GM18951 (cell line): ENCODE measurements around the gene DUOX1.

Experiments used
- POLR2A ChIP-seq: IDR thresholded peaks from 4 replicates; pipeline ENCODE4 v1.6.1; 2011; ENCODE audit warnings: mild to moderate bottlenecking; ENCODE audit not compliant: insufficient read length, insufficient read depth; ENCODE audit errors: extremely low read depth
- in situ Hi-C: fragments of 300-500 bp; cut with MboI; formaldehyde crosslinking; loops from one replicate; pipeline ENCODE4 v1.12.0; 2022; ENCODE audit warnings: low sequenced_read_pairs, mixed read lengths, inconsistent platforms; ENCODE audit not compliant: unreplicated experiment

Gene DUOX1

DNA sequence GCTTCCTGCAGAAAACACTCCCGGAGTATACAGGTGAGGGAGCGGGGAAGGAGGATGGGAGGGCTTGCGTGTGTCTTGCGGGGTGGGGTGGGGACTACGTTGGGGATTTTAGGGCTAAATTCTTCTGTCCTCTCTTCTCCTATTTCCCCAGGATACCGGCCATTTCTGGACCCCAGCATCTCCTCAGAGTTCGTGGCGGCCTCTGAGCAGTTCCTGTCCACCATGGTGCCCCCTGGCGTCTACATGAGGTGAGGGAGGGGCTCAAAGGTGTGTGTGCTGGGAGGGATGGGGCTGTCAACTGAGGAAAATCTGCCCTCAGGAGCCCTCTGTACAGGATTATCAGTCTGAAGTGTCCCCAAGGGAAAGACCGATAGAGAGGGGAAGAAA is 6.6 kb downstream of the DUOX1 start:
- in situ Hi-C loops, result no loop called here

GRCh38 chr15:45137703-45138102 is 7.9 kb downstream of the DUOX1 start:
- in situ Hi-C loops, result no loop called here
- no peak for TF ChIP-seq POLR2A

More for the DNA sequence above, 6.6 kb downstream of the DUOX1 start:
- TF ChIP-seq POLR2A, result no peak

GRCh38 chr15:45138814-45139765 is 9.3 kb downstream of the DUOX1 start:
- in situ Hi-C loops, result no loop called here
- TF ChIP-seq POLR2A, result no peak

- TF ChIP-seq POLR2A, result no peak
- in situ Hi-C loops, result no loop called here
Measured at GRCh38 chr15:45139770-45140169, 10.0 kb downstream of the DUOX1 start.

DNA sequence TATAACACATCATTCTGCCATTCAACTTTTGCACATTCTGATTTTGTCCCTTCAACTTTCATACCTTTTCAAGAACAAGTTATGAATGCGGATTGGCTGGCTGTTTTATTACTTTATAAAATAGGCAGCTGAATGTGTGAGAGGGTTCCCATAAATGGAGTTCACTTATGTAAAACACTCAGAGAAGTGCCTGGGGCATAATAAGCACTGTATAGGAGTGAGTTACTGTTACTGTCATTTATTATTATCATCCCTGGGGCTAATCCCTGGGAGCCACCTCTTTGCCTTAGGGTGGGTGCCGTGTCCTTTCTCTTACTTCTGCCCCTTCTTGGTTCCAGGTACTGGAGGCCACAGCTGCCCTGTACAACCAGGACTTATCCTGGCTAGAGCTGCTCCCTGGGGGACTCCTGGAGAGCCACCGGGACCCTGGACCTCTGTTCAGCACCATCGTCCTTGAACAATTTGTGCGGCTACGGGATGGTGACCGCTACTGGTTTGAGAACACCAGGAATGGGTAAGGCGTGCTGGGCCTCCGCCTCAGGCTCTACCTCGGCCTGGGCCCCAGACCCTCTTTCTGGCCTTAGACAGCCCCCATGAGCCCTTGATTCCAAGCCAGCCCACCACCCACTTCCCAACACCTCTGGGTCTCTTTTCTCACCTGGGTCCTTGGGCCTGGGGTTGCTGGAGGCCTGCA is 10.9 kb downstream of the DUOX1 start:
- in situ Hi-C loops, result no loop called here
- TF ChIP-seq POLR2A, result no peak

GRCh38 chr15:45141386-45141785 is 11.6 kb downstream of the DUOX1 start:
- no peak for TF ChIP-seq POLR2A

GRCh38 chr15:45143056-45143455 is 13.3 kb downstream of the DUOX1 start:
- TF ChIP-seq POLR2A, result no peak
- in situ Hi-C loops, result no loop called here

More at GRCh38 chr15:45141386-45141785, 11.6 kb downstream of the DUOX1 start:
- in situ Hi-C loops, result no loop called here

- no peak for TF ChIP-seq POLR2A
- in situ Hi-C loops, result no loop called here
Measured at GRCh38 chr15:45143946-45144345, 14.2 kb downstream of the DUOX1 start.

DNA sequence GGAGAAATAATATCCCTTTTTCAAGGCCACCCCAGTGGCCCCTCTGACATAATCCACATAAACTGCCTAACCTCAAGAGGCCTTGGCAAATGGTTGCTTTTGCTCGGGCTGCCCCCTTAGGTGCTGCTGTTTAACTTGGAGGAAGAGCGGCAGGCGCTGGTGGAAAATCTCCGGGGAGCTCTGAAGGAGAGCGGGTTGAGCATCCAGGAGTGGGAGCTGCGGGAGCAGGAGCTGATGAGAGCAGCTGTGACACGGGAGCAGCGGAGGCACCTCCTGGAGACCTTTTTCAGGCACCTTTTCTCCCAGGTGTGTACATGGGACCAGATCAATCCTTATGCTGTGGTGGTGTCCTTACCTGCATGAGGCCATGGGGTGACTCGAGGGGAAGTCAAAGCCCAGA is 15.0 kb downstream of the DUOX1 start:
- TF ChIP-seq POLR2A, result no peak
- in situ Hi-C loops, result no loop called here

GRCh38 chr15:45146405-45146804 is 16.6 kb downstream of the DUOX1 start:
- in situ Hi-C loops, result no loop called here
- no peak for TF ChIP-seq POLR2A

DNA sequence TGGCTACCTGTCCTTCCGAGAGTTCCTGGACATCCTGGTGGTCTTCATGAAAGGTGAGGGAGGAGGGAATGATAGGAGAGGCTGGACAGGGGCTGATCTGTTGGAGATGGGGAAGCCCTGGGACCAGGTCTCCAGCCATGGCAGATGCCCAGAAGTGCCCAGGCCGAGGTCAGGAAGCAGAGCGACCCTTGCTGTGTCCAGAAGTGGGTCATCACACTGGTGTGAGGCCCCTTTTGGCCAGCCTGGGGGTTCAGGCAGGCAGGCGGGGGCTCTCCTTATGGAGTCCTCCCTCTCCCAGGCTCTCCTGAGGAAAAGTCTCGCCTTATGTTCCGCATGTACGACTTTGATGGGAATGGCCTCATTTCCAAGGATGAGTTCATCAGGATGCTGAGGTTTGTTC is 17.8 kb downstream of the DUOX1 start:
- no peak for TF ChIP-seq POLR2A
- in situ Hi-C loops, result no loop called here

DNA sequence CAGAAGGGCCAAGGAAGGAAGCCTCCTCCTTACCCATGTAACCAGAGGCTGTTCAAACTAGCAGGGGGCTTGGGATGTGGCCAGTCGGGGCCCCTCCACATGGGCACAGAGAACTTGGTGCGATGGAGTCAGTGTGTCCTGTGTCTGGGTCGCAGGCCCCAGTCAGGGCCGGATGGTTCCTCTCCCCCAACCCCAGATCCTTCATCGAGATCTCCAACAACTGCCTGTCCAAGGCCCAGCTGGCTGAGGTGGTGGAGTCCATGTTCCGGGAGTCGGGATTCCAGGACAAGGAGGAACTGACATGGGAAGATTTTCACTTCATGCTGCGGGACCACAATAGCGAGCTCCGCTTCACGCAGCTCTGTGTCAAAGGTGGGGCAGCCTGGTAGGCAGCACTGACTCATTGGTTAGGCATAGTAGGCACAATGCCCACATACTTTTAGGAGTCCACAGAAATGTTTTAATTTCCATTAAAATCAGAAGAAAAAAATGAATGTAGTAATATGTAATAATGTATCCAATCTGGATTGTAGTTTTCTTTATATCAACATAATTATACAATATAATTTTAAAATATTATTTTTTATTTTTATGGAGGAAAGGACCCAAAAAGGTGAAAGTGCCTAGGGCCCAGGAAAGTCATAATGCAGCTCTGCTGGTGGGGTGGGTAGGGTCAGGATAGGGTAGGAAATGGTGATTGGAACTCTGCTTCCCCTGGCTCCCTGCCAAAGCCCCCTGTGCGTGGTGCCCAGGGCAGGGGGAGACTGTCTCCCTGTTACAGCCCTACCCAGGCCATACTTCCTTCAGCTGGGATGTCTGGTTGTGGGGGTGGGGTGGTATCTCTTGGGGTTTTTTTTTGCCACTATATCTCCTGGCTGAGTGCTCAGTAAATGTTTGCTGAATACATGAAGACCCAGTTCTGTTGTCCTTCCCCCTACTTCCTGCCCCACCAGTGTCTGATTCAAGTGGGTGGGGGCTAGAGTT is 18.6 kb downstream of the DUOX1 start:
- in situ Hi-C loops, result no loop called here
- no peak for TF ChIP-seq POLR2A

- in situ Hi-C loops, result no loop called here
- no peak for TF ChIP-seq POLR2A
Measured at GRCh38 chr15:45149060-45149459, 19.3 kb downstream of the DUOX1 start.
